Hippocampal formation (tissue), 2 donors: ENCODE data around the gene RASGRF2.
A peak's percentile ranks its signal among the peaks of the same experiment; 100 is the strongest.
"Not testable (repeated sequence)": the region's sequence is repeated elsewhere in the genome, so short reads cannot be mapped to it uniquely, and the experiment has no call there.

Experiments used
- DNase-seq, 2 donors: peaks; one replicate each; lab custom pipeline; 2025; lab: John Stamatoyannopoulos, UW

RASGRF2 gene

GRCh38 chr5:81021951-81022687 lies 62.0 kb downstream of the RASGRF2 start:
- no peak for DNase-seq

GRCh38 chr5:81022688-81023084 lies 62.5 kb downstream of the RASGRF2 start:
- DNase-seq: no peak

GRCh38 chr5:81023261-81023970 lies 63.3 kb downstream of the RASGRF2 start:
- no peak for DNase-seq

- DNase-seq: no peak
Measured at GRCh38 chr5:81027481-81028058, 67.4 kb downstream of the RASGRF2 start.

- DNase-seq: not testable (repeated sequence)
Measured at GRCh38 chr5:81028888-81029287, 68.7 kb downstream of the RASGRF2 start.

GRCh38 chr5:81029736-81030135 lies 69.6 kb downstream of the RASGRF2 start:
- DNase-seq: not testable (repeated sequence)

GRCh38 chr5:81030236-81031034 lies 70.3 kb downstream of the RASGRF2 start:
- not testable (repeated sequence) for DNase-seq

GRCh38 chr5:81035522-81035921 lies 75.4 kb downstream of the RASGRF2 start:
- DNase-seq: no peak

GRCh38 chr5:81038495-81038894 lies 78.3 kb downstream of the RASGRF2 start:
- DNase-seq: no peak

GRCh38 chr5:81044868-81045267 lies 84.7 kb downstream of the RASGRF2 start:
- DNase-seq: no peak

- no peak for DNase-seq
Measured at GRCh38 chr5:81045389-81045807, 85.2 kb downstream of the RASGRF2 start.

- peak in 1 of 2 donors; percentile 60 for DNase-seq
Measured at GRCh38 chr5:81046041-81046440, 85.9 kb downstream of the RASGRF2 start.

GRCh38 chr5:81052325-81052724 lies 92.2 kb downstream of the RASGRF2 start:
- DNase-seq: no peak

- not testable (repeated sequence) for DNase-seq
Measured at GRCh38 chr5:81053282-81053681, 93.1 kb downstream of the RASGRF2 start.

GRCh38 chr5:81058121-81058520 lies 98.0 kb downstream of the RASGRF2 start:
- no peak for DNase-seq

GRCh38 chr5:81065492-81065891 lies 105.3 kb downstream of the RASGRF2 start:
- DNase-seq: no peak

GRCh38 chr5:81066102-81066501 lies 105.9 kb downstream of the RASGRF2 start:
- DNase-seq: no peak

- no peak for DNase-seq
Measured at GRCh38 chr5:81067406-81067805, 107.2 kb downstream of the RASGRF2 start.

- DNase-seq: no peak
Measured at GRCh38 chr5:81068063-81068462, 107.9 kb downstream of the RASGRF2 start.

- DNase-seq: no peak
Measured at GRCh38 chr5:81068635-81069034, 108.5 kb downstream of the RASGRF2 start.

GRCh38 chr5:81069990-81070389 lies 109.8 kb downstream of the RASGRF2 start:
- DNase-seq: no peak
